D721Med (cell line): ENCODE results near the gene GCLM.

Experiments
- DNase-seq: peaks from one replicate; pipeline ENCODE4 v3.0.0; 2011; ENCODE audit warnings: low spot score; ENCODE audit not compliant: insufficient read length
- FAIRE-seq: peaks from 2 replicates; lab custom pipeline; 2011; peaks lifted over from hg19 to GRCh38; lab: Jason Lieb, UNC
- TF ChIP-seq, protein P1 (sequence below): IDR thresholded peaks from 2 replicates; pipeline ENCODE4 v1.5.1; 2012; ENCODE audit warnings: mild to moderate bottlenecking, control low read depth; ENCODE audit not compliant: insufficient read depth; ENCODE audit errors: missing control alignments

Gene GCLM

DNA sequence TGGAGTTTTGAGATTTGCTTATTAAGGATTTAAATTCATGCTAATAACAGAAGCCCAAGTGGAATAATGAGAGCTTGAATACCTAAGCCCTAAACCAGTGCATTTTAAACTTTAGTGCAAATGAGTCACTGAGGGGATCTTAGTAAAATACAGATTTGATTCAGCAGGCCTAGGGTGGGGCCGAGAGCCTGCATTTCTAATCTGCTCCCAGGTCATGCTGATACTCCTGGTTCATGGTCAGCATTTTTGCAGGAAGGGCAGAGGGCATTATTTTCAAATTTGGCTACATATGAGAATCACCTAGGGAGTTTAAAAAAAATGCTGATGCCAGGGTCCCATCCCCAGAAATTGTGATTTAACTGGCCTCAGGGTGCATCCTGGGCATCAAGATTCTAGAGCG, 69.5 kb downstream of the GCLM start:
- no peak for DNase-seq
- FAIRE-seq = no peak
- TF ChIP-seq, protein P1, sequence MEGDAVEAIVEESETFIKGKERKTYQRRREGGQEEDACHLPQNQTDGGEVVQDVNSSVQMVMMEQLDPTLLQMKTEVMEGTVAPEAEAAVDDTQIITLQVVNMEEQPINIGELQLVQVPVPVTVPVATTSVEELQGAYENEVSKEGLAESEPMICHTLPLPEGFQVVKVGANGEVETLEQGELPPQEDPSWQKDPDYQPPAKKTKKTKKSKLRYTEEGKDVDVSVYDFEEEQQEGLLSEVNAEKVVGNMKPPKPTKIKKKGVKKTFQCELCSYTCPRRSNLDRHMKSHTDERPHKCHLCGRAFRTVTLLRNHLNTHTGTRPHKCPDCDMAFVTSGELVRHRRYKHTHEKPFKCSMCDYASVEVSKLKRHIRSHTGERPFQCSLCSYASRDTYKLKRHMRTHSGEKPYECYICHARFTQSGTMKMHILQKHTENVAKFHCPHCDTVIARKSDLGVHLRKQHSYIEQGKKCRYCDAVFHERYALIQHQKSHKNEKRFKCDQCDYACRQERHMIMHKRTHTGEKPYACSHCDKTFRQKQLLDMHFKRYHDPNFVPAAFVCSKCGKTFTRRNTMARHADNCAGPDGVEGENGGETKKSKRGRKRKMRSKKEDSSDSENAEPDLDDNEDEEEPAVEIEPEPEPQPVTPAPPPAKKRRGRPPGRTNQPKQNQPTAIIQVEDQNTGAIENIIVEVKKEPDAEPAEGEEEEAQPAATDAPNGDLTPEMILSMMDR = no peak

DNA sequence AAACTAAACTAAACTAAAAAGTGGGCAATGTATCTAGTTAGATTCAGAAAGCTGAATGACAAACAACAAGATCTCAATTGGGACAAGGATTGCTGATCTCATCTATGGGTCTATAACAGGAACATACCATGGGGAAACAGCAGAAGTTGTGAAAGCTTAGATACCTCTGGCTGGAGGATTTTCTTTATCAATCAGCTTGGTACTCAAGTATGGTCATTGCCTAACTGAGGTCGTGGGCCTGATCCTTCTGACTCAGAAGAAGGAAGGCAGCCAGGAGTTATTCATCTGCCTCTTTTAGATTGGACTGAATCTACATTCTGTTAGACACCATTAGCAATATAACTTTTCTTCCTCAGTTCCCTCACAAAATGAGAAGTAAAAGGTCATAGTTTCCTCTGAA, 69.9 kb downstream of the GCLM start:
- DNase-seq = no peak
- TF ChIP-seq, protein P1 = no peak
- FAIRE-seq = no peak

DNA sequence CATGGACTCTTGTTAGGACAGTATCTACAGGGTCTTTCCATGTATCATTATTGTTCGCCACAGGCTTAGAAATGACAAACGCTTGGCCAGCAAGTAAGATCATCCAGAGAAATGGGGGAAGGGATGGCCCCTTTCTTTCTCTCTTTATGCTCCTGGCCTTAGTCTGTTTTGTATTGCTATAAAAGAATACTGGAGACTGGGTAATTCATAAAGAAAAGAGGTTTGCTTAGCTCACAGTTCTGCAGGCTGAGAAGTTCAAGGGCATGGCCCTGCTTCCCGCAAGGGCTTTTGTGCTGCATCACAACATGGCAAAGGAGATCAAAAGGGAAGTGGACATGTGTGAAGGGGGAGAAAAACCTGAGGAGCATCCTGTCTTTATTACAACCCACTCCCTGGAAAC, 71.3 kb downstream of the GCLM start:
- no peak for DNase-seq
- no peak for FAIRE-seq
- TF ChIP-seq, protein P1 = no peak
